KOPT-K1 (cell line): ENCODE results near the gene SIGLEC5.

Experiments used
- H3K27ac ChIP-seq: fragments of 200-600 bp; sonication (generic); 2 replicates; pipeline ENCODE4 v1.5.1; 2016; ENCODE audit warnings: antibody characterized with exemption, mild to moderate bottlenecking, low read depth, low read length; ENCODE audit not compliant: poor library complexity, severe bottlenecking
- H3K36me3 ChIP-seq: fragments of 200-600 bp; sonication (generic); 2 replicates; pipeline ENCODE4 v1.5.1; 2017; ENCODE audit warnings: antibody characterized with exemption, mild to moderate bottlenecking, low read length, moderate library complexity; ENCODE audit not compliant: insufficient read depth
- H3K9me3 ChIP-seq: fragments of 200-600 bp; sonication (generic); 2 replicates; pipeline ENCODE4 v1.5.1; 2017; ENCODE audit warnings: antibody characterized with exemption, low read length, mild to moderate bottlenecking; ENCODE audit not compliant: insufficient read depth, poor library complexity, severe bottlenecking

Gene SIGLEC5

GRCh38 chr19:51641648-51642047 lies 11.4 kb upstream of the SIGLEC5 start:
- Histone ChIP-seq H3K27ac (no peak overlapping the region), H3K36me3 (no peaks in the 10 kb centered on the region), H3K9me3 (peaks cover 11% of the 10 kb centered on the region)

GRCh38 chr19:51640386-51640785 lies 10.2 kb upstream of the SIGLEC5 start:
- H3K27ac ChIP-seq: no peak overlapping the region
- peaks cover 15% of the 10 kb centered on the region for H3K9me3 ChIP-seq
- no peaks in the 10 kb centered on the region for H3K36me3 ChIP-seq

- Histone ChIP-seq H3K27ac (no peak overlapping the region), H3K36me3 (no peaks in the 10 kb centered on the region), H3K9me3 (peaks cover 15% of the 10 kb centered on the region)
Observed at GRCh38 chr19:51639916-51640315, 9.7 kb upstream of the SIGLEC5 start.

- peaks cover 15% of the 10 kb centered on the region for H3K9me3 ChIP-seq
- H3K36me3 ChIP-seq: no peaks in the 10 kb centered on the region
- no peak overlapping the region for H3K27ac ChIP-seq
Observed at GRCh38 chr19:51637362-51637978, 7.3 kb upstream of the SIGLEC5 start.

DNA sequence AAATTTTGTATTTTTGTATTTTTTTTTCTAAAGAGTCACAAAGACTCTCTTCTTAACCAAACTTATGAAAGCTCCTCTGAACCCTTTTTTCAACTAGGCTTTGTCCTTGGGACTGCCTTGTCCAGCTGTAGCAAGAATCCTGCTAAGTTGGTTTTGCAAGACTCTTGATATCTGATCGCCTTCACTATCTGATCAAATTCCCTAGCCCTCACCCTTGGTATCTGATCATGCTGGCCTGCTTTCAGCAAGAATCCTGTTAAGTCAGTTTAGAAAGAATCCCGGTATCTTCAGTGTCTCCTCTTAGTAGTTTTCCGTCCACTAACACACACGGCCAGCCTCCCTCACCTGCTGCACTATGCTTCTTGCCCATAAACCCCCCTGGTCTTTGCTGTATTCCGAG lies 1.9 kb upstream of the SIGLEC5 start:
- no peaks in the 10 kb centered on the region for H3K36me3 ChIP-seq
- no peak overlapping the region for H3K27ac ChIP-seq
- peaks cover 9% of the 10 kb centered on the region for H3K9me3 ChIP-seq

GRCh38 chr19:51628153-51628939 lies 1.9 kb downstream of the SIGLEC5 start:
- H3K27ac ChIP-seq: no peak overlapping the region
- no peaks in the 10 kb centered on the region for H3K36me3 ChIP-seq
- no peaks in the 10 kb centered on the region for H3K9me3 ChIP-seq

DNA sequence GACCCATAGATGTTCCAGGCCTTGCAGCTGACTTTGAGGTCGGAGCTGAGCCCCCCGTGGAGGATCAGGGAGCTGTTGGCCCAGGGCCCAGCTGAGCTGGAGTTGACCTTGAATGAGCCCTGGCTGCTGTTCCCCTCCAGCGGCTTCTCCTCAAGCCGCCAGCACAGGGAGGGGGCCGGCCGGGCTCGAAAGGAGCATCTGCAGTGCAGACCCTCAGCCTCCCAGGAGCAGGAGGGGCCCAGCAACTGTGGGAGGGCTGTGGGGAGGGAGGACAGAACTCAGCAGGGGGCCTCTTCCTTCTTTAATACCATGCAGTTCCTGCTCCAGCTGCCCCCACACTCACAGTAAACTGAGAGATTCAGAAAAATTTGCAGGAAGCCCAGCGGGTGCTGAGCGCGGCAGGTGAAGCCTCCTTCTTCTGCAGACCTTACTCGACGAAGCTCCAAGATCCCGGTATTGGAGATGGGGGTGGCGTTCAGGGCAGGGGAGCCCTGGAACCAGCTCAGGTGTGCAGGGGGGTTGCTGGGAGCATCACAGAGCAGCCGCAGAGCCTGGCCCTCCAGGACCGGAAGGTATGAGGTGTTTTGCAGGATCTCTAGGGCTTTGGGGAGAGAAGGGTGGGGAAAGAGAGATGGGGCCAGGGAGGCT lies 2.6 kb downstream of the SIGLEC5 start:
- no peaks in the 10 kb centered on the region for H3K36me3 ChIP-seq
- H3K9me3 ChIP-seq: no peaks in the 10 kb centered on the region
- H3K27ac ChIP-seq: no peak overlapping the region

- Histone ChIP-seq H3K36me3 (no peaks in the 10 kb centered on the region), H3K9me3 (no peaks in the 10 kb centered on the region), H3K27ac (no peak overlapping the region)
Observed at GRCh38 chr19:51626675-51627074, 3.5 kb downstream of the SIGLEC5 start.

GRCh38 chr19:51621178-51621577 lies 9.0 kb downstream of the SIGLEC5 start:
- Histone ChIP-seq H3K9me3 (no peaks in the 10 kb centered on the region), H3K36me3 (no peaks in the 10 kb centered on the region), H3K27ac (no peak overlapping the region)

DNA sequence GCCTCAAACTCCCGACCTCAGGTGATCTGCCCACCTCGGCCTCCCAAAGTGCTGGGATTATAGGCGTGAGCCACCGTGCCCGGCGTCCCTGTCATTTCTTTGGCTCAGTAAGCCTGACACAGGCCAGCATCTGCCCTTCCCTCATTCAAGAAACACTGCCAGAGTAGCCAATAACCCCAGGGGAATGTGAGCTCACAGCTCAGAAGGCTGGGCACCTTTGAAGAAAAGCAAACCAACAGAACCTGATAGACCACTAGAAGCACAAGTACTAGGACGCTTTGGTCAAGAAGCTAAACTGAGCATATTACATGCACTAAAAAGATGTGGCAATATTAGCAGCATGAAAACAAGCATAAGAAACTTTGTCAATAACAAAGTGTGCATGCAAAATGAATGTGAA lies 14.2 kb downstream of the SIGLEC5 start:
- no peaks in the 10 kb centered on the region for H3K36me3 ChIP-seq
- H3K9me3 ChIP-seq: peaks cover 10% of the 10 kb centered on the region
- H3K27ac ChIP-seq: no peak overlapping the region

DNA sequence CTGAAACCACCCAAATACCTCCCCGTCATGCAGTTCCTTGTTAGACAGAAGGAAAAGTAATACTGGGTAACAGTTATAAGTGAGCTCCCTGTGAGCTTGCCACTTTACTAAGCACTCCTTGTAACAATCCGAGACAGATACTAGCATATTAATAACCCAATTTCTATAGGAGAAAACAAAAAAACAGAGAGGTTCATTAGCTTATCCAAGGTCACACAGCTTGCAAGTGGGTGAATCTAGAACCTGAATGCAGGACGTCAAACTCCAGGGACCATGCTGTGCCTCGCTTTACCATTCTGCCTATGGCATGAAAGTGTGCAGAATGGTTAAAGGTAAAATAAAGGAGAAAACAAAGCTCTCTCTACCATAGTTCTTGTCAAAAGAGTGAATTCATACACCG lies 15.4 kb downstream of the SIGLEC5 start:
- peaks cover 10% of the 10 kb centered on the region for H3K9me3 ChIP-seq
- H3K36me3 ChIP-seq: no peaks in the 10 kb centered on the region
- no peak overlapping the region for H3K27ac ChIP-seq

DNA sequence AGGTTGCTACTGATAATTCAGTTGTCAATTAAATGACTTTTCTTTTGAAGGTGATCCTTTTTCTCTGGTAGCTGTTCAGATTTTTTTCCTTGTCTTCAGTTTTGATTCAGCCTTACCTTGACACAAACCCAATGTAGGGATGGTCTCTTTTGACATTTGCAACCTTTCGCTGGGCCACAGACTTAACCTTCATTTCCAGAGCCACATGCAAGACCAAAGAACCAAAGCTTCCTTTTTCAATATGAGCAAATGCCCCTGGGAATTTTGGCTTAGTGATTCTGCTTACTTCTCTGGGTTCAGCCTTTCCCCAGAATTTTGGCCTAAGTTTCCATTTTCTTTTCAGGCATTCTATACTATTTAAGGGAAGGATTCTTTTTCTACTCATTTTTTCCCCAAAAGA lies 19.6 kb downstream of the SIGLEC5 start:
- Histone ChIP-seq H3K36me3 (no peaks in the 10 kb centered on the region), H3K9me3 (peaks cover 10% of the 10 kb centered on the region), H3K27ac (no peak overlapping the region)

- no peaks in the 10 kb centered on the region for H3K36me3 ChIP-seq
- peaks cover 7% of the 10 kb centered on the region for H3K9me3 ChIP-seq
- H3K27ac ChIP-seq: no peak overlapping the region
Observed at GRCh38 chr19:51607920-51608562, 22.2 kb downstream of the SIGLEC5 start.

GRCh38 chr19:51607077-51607476 lies 23.1 kb downstream of the SIGLEC5 start:
- H3K36me3 ChIP-seq: no peaks in the 10 kb centered on the region
- no peak overlapping the region for H3K27ac ChIP-seq
- H3K9me3 ChIP-seq: peaks cover 3% of the 10 kb centered on the region

DNA sequence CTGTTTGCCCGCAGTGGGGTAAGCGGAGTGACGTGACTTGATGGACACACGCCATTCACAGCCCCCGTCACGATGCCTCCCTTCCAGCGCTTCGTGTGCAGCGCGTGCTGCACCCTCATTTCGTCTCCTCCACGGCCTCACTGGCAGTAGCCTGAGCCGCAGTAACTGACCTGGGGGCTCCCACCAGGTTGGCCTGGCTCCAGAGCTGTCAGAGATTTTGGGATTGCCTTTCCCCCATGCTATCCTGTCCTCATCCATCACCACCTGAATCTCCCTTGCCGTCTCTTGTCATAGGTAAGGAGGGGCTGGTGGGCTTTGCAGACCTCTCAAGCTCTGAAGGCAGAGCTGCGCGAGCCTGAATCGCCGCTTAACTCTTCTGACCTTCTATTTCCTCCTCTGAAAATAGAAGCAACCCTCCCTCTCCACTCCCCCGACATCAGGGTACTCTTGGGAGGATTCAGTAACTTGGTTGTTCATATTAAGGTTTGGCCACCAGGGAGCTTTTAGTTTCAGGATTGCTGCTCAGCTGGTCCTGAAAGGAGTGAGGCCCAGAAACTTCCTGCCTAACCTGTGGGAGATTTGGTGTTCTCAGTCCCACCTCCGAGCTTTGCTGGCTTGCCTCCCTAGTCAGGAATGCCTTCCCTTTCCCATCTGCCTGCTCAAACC lies 27.9 kb downstream of the SIGLEC5 start:
- Histone ChIP-seq H3K27ac (no peak overlapping the region), H3K9me3 (no peaks in the 10 kb centered on the region), H3K36me3 (no peaks in the 10 kb centered on the region)
